HG03159 (cell line): ENCODE results near the gene CNNM2.
"Not testable (repeated sequence)": the region's sequence is repeated elsewhere in the genome, so short reads cannot be mapped to it uniquely, and the experiment has no call there.

Experiments
- ATAC-seq: cut with Tn5 transposase; IDR thresholded peaks from one replicate; pipeline ENCODE4 v1.9.1; 2021; ENCODE audit warnings: mild to moderate bottlenecking, moderate library complexity; ENCODE audit not compliant: unreplicated experiment

CNNM2 gene

GRCh38 chr10:103130910-103131309 is 212.8 kb downstream of the CNNM2 start:
- ATAC-seq: no peak

GRCh38 chr10:103135168-103135567 is 217.1 kb downstream of the CNNM2 start:
- ATAC-seq: not testable (repeated sequence)

GRCh38 chr10:103139803-103140202 is 221.7 kb downstream of the CNNM2 start:
- ATAC-seq: no peak
